Thyroid gland (tissue), 4 donors: ENCODE measurements around the gene OR52A1.

Source experiments
- CTCF ChIP-seq, 6 experiments: fragments of 200-600 bp in 3 of 6; fragments of 450-650 bp in 3 of 6; sonication (generic) in 3 of 6; IDR thresholded peaks; one replicate each; pipeline ENCODE4 v1.5.1; 2016 to 2019; ENCODE audit warnings: antibody characterized with exemption in 6 of 6, mild to moderate bottlenecking in 2 of 6, inconsistent platforms in 1 of 6, moderate library complexity in 1 of 6
- POLR2A ChIP-seq, 2 donors: fragments of 450-650 bp; IDR thresholded peaks; one replicate each; pipeline ENCODE4 v1.6.1; 2017; ENCODE audit warnings: antibody characterized with exemption in 2 of 2, mild to moderate bottlenecking in 2 of 2, moderate library complexity in 1 of 2

- TF ChIP-seq CTCF (IDR thresholded peaks at IDR 0.05) (no peak), POLR2A (IDR thresholded peaks at IDR 0.05) (no peak)
These were observed 25.1 kb downstream of the OR52A1 start for GRCh38 chr11:5129457-5129877.
